Smooth muscle cell (in vitro differentiated cells): ENCODE measurements around the gene PSMB5. TPM values are rescaled to one million over a fixed set of nuclear protein-coding genes. Genes with fewer than 3 reads are reported as not detected.

ENCODE experiments used
- DNase-seq: peaks from one replicate; lab custom pipeline; 2025; ENCODE audit not compliant: unreplicated experiment; lab: John Stamatoyannopoulos, UW
- H2AFZ ChIP-seq: fragments of 200-600 bp; sonication (generic); 2 replicates; pipeline ENCODE4 v1.6.0; 2016; ENCODE audit warnings: antibody characterized with exemption, low read depth, mild to moderate bottlenecking
- H3F3A ChIP-seq: fragments of 200-600 bp; sonication (generic); 2 replicates; pipeline ENCODE4 v1.6.0; 2017; ENCODE audit warnings: antibody characterized with exemption, low read depth
- H3K27ac ChIP-seq: fragments of 200-600 bp; sonication (generic); 2 replicates; pipeline ENCODE4 v1.5.1; 2016; ENCODE audit warnings: low read depth, mild to moderate bottlenecking
- H3K27me3 ChIP-seq: fragments of 200-600 bp; sonication (generic); 2 replicates; pipeline ENCODE4 v1.6.1; 2016; ENCODE audit warnings: low read depth, mild to moderate bottlenecking
- H3K36me3 ChIP-seq: fragments of 200-600 bp; sonication (generic); 2 replicates; pipeline ENCODE4 v1.5.1; 2016; ENCODE audit warnings: low read depth
- H3K4me1 ChIP-seq: fragments of 200-600 bp; sonication (generic); 2 replicates; pipeline ENCODE4 v1.5.1; 2016; ENCODE audit warnings: low read depth
- H3K4me2 ChIP-seq: fragments of 200-600 bp; sonication (generic); 2 replicates; pipeline ENCODE4 v1.6.0; 2016; ENCODE audit warnings: mild to moderate bottlenecking
- H3K4me3 ChIP-seq: fragments of 200-600 bp; sonication (generic); 2 replicates; pipeline ENCODE4 v1.5.1; 2016; ENCODE audit warnings: mild to moderate bottlenecking
- H3K79me2 ChIP-seq: fragments of 200-600 bp; sonication (generic); 2 replicates; pipeline ENCODE4 v1.6.0; 2016; ENCODE audit warnings: low read depth, mild to moderate bottlenecking
- H3K9ac ChIP-seq: fragments of 200-600 bp; sonication (generic); 2 replicates; pipeline ENCODE4 v1.6.0; 2016; ENCODE audit warnings: low read depth
- H3K9me3 ChIP-seq: fragments of 200-600 bp; sonication (generic); replicated peaks from 2 replicates; pipeline ENCODE4 v1.5.1; 2016; ENCODE audit warnings: low read depth
- H4K20me1 ChIP-seq: fragments of 200-600 bp; sonication (generic); 2 replicates; pipeline ENCODE4 v1.6.0; 2016; ENCODE audit warnings: low read depth
- CTCF ChIP-seq: fragments of 200-600 bp; sonication (generic); IDR thresholded peaks from 2 replicates; pipeline ENCODE4 v1.5.1; 2017; ENCODE audit warnings: borderline replicate concordance, mild to moderate bottlenecking, antibody characterized with exemption; ENCODE audit not compliant: insufficient read depth, poor library complexity, severe bottlenecking
- WGBS: methylation state at CpG from one replicate; pipeline ENCODE4 v1.1.7; 2016; ENCODE audit warnings: low lambda C conversion rate; 5-methylcytosine and 5-hydroxymethylcytosine counted together
- polyA plus RNA-seq: library from polyadenylated mRNA; unstranded; fragments of >200 nt; fragmentation: Nextera tagmentation; extraction: Ambion mirVana; gene quantifications from 2 replicates; pipeline ENCODE4 v1.2.1, GENCODE V29; 2016
- total RNA-seq: library from RNA; depleted of rRNA; stranded (reverse); fragments of >200 nt; gene quantifications from 2 replicates; pipeline ENCODE4 v1.2.3, GENCODE V29; 2014

The PSMB5 gene
- total and polyA plus RNA-seq, 2 experiments from 2014 or later: 183 to 374 TPM

GRCh38 chr14:22977434-22977683 is 57.3 kb downstream of the PSMB5 start:
- H3K9ac ChIP-seq: peak overlapping the region; percentile 33
- H3K4me1 ChIP-seq: peaks cover 44% of the 10 kb centered on the region
- H4K20me1 ChIP-seq: peaks cover 20% of the 10 kb centered on the region
- no peaks in the 10 kb centered on the region for H3K9me3 ChIP-seq
- no peak for TF ChIP-seq CTCF
- H2AFZ ChIP-seq: no peak overlapping the region
- peaks cover 37% of the 10 kb centered on the region for H3F3A ChIP-seq
- no peaks in the 10 kb centered on the region for H3K27me3 ChIP-seq
- H3K27ac ChIP-seq: peak overlapping the region; percentile 92
- peak overlapping the region; percentile 89 for H3K4me2 ChIP-seq
- H3K36me3 ChIP-seq: no peaks in the 10 kb centered on the region
- H3K79me2 ChIP-seq: peaks cover 22% of the 10 kb centered on the region
- H3K4me3 ChIP-seq: no peak overlapping the region
- DNase-seq: no peak

- Histone ChIP-seq H3K4me3 (no peak overlapping the region), H3K9ac (peak overlapping the region; percentile 33), H3K79me2 (peaks cover 17% of the 10 kb centered on the region), H3K4me2 (peak overlapping the region; percentile 89), H3K4me1 (peaks cover 44% of the 10 kb centered on the region), H4K20me1 (peaks cover 20% of the 10 kb centered on the region), H3K27me3 (no peaks in the 10 kb centered on the region), H3K9me3 (no peaks in the 10 kb centered on the region), H2AFZ (no peak overlapping the region), H3F3A (peaks cover 37% of the 10 kb centered on the region), H3K36me3 (no peaks in the 10 kb centered on the region), H3K27ac (peak overlapping the region; percentile 92)
- no peak for TF ChIP-seq CTCF
- no peak for DNase-seq
- WGBS: 48% methylated on average over 6 of the region's 6 CpGs
Observed at GRCh38 chr14:22976620-22977433, 57.9 kb downstream of the PSMB5 start.

Other genes with a start within 250 kb of the PSMB5 start
- gene SLC7A7, start 219.5 kb downstream of the PSMB5 start, total RNA-seq: 10.3 and 18.5 TPM in 2 replicates
- 10.0 and 14.1 TPM in 2 replicates for gene SLC7A7, start 219.5 kb downstream of the PSMB5 start, polyA plus RNA-seq
- gene MRPL52, start 205.0 kb downstream of the PSMB5 start, total RNA-seq: 85.8 and 220 TPM in 2 replicates
- gene MRPL52, start 205.0 kb downstream of the PSMB5 start, polyA plus RNA-seq: 274 and 296 TPM in 2 replicates
- gene MMP14, start 198.3 kb downstream of the PSMB5 start, total RNA-seq: 444 and 491 TPM in 2 replicates
- 52.3 and 58.1 TPM in 2 replicates for gene MMP14, start 198.3 kb downstream of the PSMB5 start, polyA plus RNA-seq
- gene LRP10, start 163.2 kb downstream of the PSMB5 start, total RNA-seq: 32.4 and 38.8 TPM in 2 replicates
- 81.2 and 87.1 TPM in 2 replicates for gene LRP10, start 163.2 kb downstream of the PSMB5 start, polyA plus RNA-seq
- 0.22 and 2.6 TPM in 2 replicates for gene REM2, start 151.7 kb downstream of the PSMB5 start, total RNA-seq
- gene REM2, start 151.7 kb downstream of the PSMB5 start, polyA plus RNA-seq: 1.6 and 5.9 TPM in 2 replicates
- 69.8 and 112 TPM in 2 replicates for gene RBM23, start 115.8 kb downstream of the PSMB5 start, total RNA-seq
- 59.3 and 72.4 TPM in 2 replicates for gene RBM23, start 115.8 kb downstream of the PSMB5 start, polyA plus RNA-seq
- gene PRMT5, start 105.5 kb downstream of the PSMB5 start, total RNA-seq: 50.3 and 81.2 TPM in 2 replicates
- gene PRMT5, start 105.5 kb downstream of the PSMB5 start, polyA plus RNA-seq: 80.0 and 82.1 TPM in 2 replicates
- gene HAUS4, start 77.8 kb downstream of the PSMB5 start, total RNA-seq: 15.6 and 30.2 TPM in 2 replicates
- gene HAUS4, start 77.8 kb downstream of the PSMB5 start, polyA plus RNA-seq: 15.6 and 19.1 TPM in 2 replicates
- 20.7 and 21.2 TPM in 2 replicates for gene AJUBA, start 52.3 kb downstream of the PSMB5 start, total RNA-seq
- 19.8 and 23.8 TPM in 2 replicates for gene AJUBA, start 52.3 kb downstream of the PSMB5 start, polyA plus RNA-seq
- 10.2 and 11.9 TPM in 2 replicates for gene C14orf93, start 24.8 kb downstream of the PSMB5 start, total RNA-seq
- gene C14orf93, start 24.8 kb downstream of the PSMB5 start, polyA plus RNA-seq: 6.7 and 8.4 TPM in 2 replicates
- gene PSMB11, start 7.3 kb upstream of the PSMB5 start, total RNA-seq: not detected in 2 replicates
- not detected in 2 replicates for gene PSMB11, start 7.3 kb upstream of the PSMB5 start, polyA plus RNA-seq
- 3.6 and 5.5 TPM in 2 replicates for gene CDH24, start 22.6 kb upstream of the PSMB5 start, total RNA-seq
- gene CDH24, start 22.6 kb upstream of the PSMB5 start, polyA plus RNA-seq: 6.9 and 8.0 TPM in 2 replicates
- 64.5 and 69.0 TPM in 2 replicates for gene ACIN1, start 60.2 kb upstream of the PSMB5 start, total RNA-seq
- 33.7 and 39.3 TPM in 2 replicates for gene ACIN1, start 60.2 kb upstream of the PSMB5 start, polyA plus RNA-seq
- gene C14orf119, start 60.6 kb upstream of the PSMB5 start, total RNA-seq: 54.1 and 57.2 TPM in 2 replicates
- gene C14orf119, start 60.6 kb upstream of the PSMB5 start, polyA plus RNA-seq: 119 and 130 TPM in 2 replicates
- gene CIROP, start 70.1 kb upstream of the PSMB5 start, total RNA-seq: not detected in 2 replicates
- gene CIROP, start 70.1 kb upstream of the PSMB5 start, polyA plus RNA-seq: not detected in 2 replicates
- not detected in 2 replicates for gene CEBPE, start 84.4 kb upstream of the PSMB5 start, total RNA-seq
- not detected in 2 replicates for gene CEBPE, start 84.4 kb upstream of the PSMB5 start, polyA plus RNA-seq
- gene SLC7A8, start 148.8 kb upstream of the PSMB5 start, total RNA-seq: 16.4 and 18.9 TPM in 2 replicates
- gene SLC7A8, start 148.8 kb upstream of the PSMB5 start, polyA plus RNA-seq: 26.0 and 29.1 TPM in 2 replicates
- not detected in 2 replicates for gene RNF212B, start 203.0 kb upstream of the PSMB5 start, total RNA-seq
- gene RNF212B, start 203.0 kb upstream of the PSMB5 start, polyA plus RNA-seq: not detected in 2 replicates